ENCODE measurements around the gene SH2D6. TPM values are rescaled to one million over a fixed set of nuclear protein-coding genes. Genes with fewer than 3 reads are reported as not detected.

Gene SH2D6
- total RNA-seq, 6 experiments from 2014 or later = 0.25 to 0.52 (median 0.37) TPM; not detected in 3

- no peak for DNase-seq
- H3K36me3 Mint-ChIP-seq (ENCODE audit: low read depth) = no peaks in the 10 kb centered on the region
- H3K27ac Mint-ChIP-seq = no peak overlapping the region
- TF ChIP-seq CTCF (IDR thresholded peaks at IDR 0.05) = no peak
- H3K4me3 Mint-ChIP-seq = no peak overlapping the region
- H3K27me3 Mint-ChIP-seq (ENCODE audit: insufficient read depth) = peaks cover 3% of the 10 kb centered on the region
- peaks cover 14% of the 10 kb centered on the region for H3K4me1 Mint-ChIP-seq (ENCODE audit: low read depth)
- no peaks in the 10 kb centered on the region for H3K9me3 Mint-ChIP-seq
These were observed 21.5 kb downstream of the SH2D6 start for GRCh38 chr2:85439986-85440385.

GRCh38 chr2:85440729-85441128 lies 22.2 kb downstream of the SH2D6 start:
- Mint-ChIP-seq H3K36me3 (ENCODE audit: low read depth) (no peaks in the 10 kb centered on the region), H3K27me3 (ENCODE audit: insufficient read depth) (peaks cover 3% of the 10 kb centered on the region), H3K27ac (no peak overlapping the region), H3K9me3 (no peaks in the 10 kb centered on the region), H3K4me1 (ENCODE audit: low read depth) (peaks cover 22% of the 10 kb centered on the region), H3K4me3 (no peak overlapping the region)
- no peak for DNase-seq
- no peak for TF ChIP-seq CTCF (IDR thresholded peaks at IDR 0.05)

- peaks cover 1% of the 10 kb centered on the region for H3K27me3 Mint-ChIP-seq (ENCODE audit: insufficient read depth)
These were observed 23.4 kb downstream of the SH2D6 start for GRCh38 chr2:85441864-85442263.

GRCh38 chr2:85444629-85445172 lies 26.2 kb downstream of the SH2D6 start:
- Mint-ChIP-seq H3K27ac (peak overlapping the region; percentile 86), H3K9me3 (no peaks in the 10 kb centered on the region), H3K36me3 (ENCODE audit: low read depth) (no peaks in the 10 kb centered on the region), H3K27me3 (ENCODE audit: insufficient read depth) (peaks cover 1% of the 10 kb centered on the region; the same call in 1 of the 2 replicates), H3K4me1 (ENCODE audit: low read depth) (peaks cover 24% of the 10 kb centered on the region), H3K4me3 (no peak overlapping the region)
- no peak for TF ChIP-seq CTCF (IDR thresholded peaks at IDR 0.05)
- no peak for DNase-seq

More at GRCh38 chr2:85441864-85442263, 23.4 kb downstream of the SH2D6 start:
- Mint-ChIP-seq H3K9me3 (no peaks in the 10 kb centered on the region), H3K36me3 (ENCODE audit: low read depth) (no peaks in the 10 kb centered on the region), H3K27ac (no peak overlapping the region), H3K4me1 (ENCODE audit: low read depth) (peaks cover 29% of the 10 kb centered on the region), H3K4me3 (no peak overlapping the region)
- no peak for TF ChIP-seq CTCF (IDR thresholded peaks at IDR 0.05)
- DNase-seq = no peak

- DNase-seq = peak; percentile 33
- peaks cover 1% of the 10 kb centered on the region; the same call in 1 of the 2 replicates for H3K27me3 Mint-ChIP-seq (ENCODE audit: insufficient read depth)
- peaks cover 24% of the 10 kb centered on the region for H3K4me1 Mint-ChIP-seq (ENCODE audit: low read depth)
- no peaks in the 10 kb centered on the region for H3K36me3 Mint-ChIP-seq (ENCODE audit: low read depth)
- TF ChIP-seq CTCF (IDR thresholded peaks at IDR 0.05) = no peak
- H3K9me3 Mint-ChIP-seq = no peaks in the 10 kb centered on the region
- no peak overlapping the region for H3K4me3 Mint-ChIP-seq
- peak overlapping the region; percentile 86 for H3K27ac Mint-ChIP-seq
These were observed 27.1 kb downstream of the SH2D6 start for GRCh38 chr2:85445316-85446295.
